H1 (cell line): ENCODE data around the gene FCHSD1. TPM values are rescaled to one million over a fixed set of nuclear protein-coding genes. Genes with fewer than 3 reads are reported as not detected.

Experiments used
- CTCF ChIA-PET: fragments of 300-600 bp; sonication (Branson Sonifier 250); formaldehyde crosslinking; loops from one replicate; lab custom pipeline; 2021; ENCODE audit not compliant: partially characterized antibody; lab: Charles Lee
- POLR2A ChIA-PET: fragments of 300-600 bp; sonication (Branson Sonifier 250); formaldehyde crosslinking; loops from one replicate; lab custom pipeline; 2021; ENCODE audit warnings: inconsistent platforms; ENCODE audit not compliant: partially characterized antibody; lab: Charles Lee
- DNase-seq, 2 experiments: peaks; one replicate each; pipeline versions ENCODE4 v3.0.0 to v3.0.0-alpha.2; 2010 to 2022; ENCODE audit warnings: low spot score in 2 of 2, low read depth in 1 of 2, mixed read lengths in 1 of 2
- FAIRE-seq: peaks from 2 replicates; lab custom pipeline; 2011; peaks lifted over from hg19 to GRCh38; lab: Jason Lieb, UNC
- H2AFZ ChIP-seq: 2 replicates; pipeline ENCODE4 v1.8.1; 2012; ENCODE audit warnings: low read length, inconsistent platforms
- H2AK5ac ChIP-seq: 2 replicates; pipeline ENCODE4 v1.6.1; 2013; ENCODE audit warnings: low read depth, low read length
- H2BK120ac ChIP-seq: replicated peaks from 2 replicates; pipeline ENCODE3; 2013; ENCODE audit warnings: low read depth, low read length, inconsistent platforms
- H2BK12ac ChIP-seq: 2 replicates; pipeline ENCODE4 v1.6.1; 2013; ENCODE audit warnings: low read depth, low read length
- H2BK15ac ChIP-seq: 2 replicates; pipeline ENCODE4 v1.6.1; 2013; ENCODE audit warnings: low read length
- H2BK20ac ChIP-seq: 2 replicates; pipeline ENCODE4 v1.6.1; 2013; ENCODE audit warnings: low read length
- H2BK5ac ChIP-seq: 2 replicates; pipeline ENCODE4 v1.6.1; 2013; ENCODE audit warnings: low read depth, low read length
- H3K14ac ChIP-seq: 2 replicates; pipeline ENCODE4 v1.6.1; 2013; ENCODE audit warnings: inconsistent platforms; ENCODE audit not compliant: insufficient read length
- H3K18ac ChIP-seq: 2 replicates; pipeline ENCODE4 v1.6.1; 2013; ENCODE audit warnings: low read length; ENCODE audit errors: extremely low read depth
- H3K23ac ChIP-seq: 2 replicates; pipeline ENCODE4 v1.6.1; 2013; ENCODE audit warnings: inconsistent platforms; ENCODE audit not compliant: insufficient read length
- H3K23me2 ChIP-seq: 2 replicates; pipeline ENCODE4 v1.6.1; 2013; ENCODE audit warnings: low read depth, low read length
- H3K27ac ChIP-seq: 2 replicates; pipeline ENCODE4 v1.6.1; 2011; ENCODE audit warnings: low read depth, low read length, inconsistent platforms
- H3K27me3 ChIP-seq, 4 experiments: replicated peaks in 1 of 4; 1 replicate in 1 of 4; 2 replicates in 3 of 4; pipeline versions ENCODE4 v1.6.1 to v1.8.1; 2011 to 2013; ENCODE audit warnings: low read length in 3 of 4, mild to moderate bottlenecking in 3 of 4, inconsistent platforms in 2 of 4, mixed read lengths in 2 of 4, moderate library complexity in 1 of 4; ENCODE audit not compliant: control insufficient read depth in 3 of 4, insufficient read depth in 3 of 4; ENCODE audit errors: extremely low read depth in 1 of 4
- H3K36me3 ChIP-seq, 4 experiments: 2 replicates each; pipeline versions ENCODE4 v1.6.1 to v1.8.1; 2011 to 2013; ENCODE audit warnings: mild to moderate bottlenecking in 4 of 4, low read length in 3 of 4, moderate library complexity in 2 of 4, control low read depth in 1 of 4, inconsistent platforms in 1 of 4; ENCODE audit not compliant: insufficient read depth in 4 of 4, control insufficient read depth in 2 of 4
- H3K4ac ChIP-seq: replicated peaks from 2 replicates; pipeline ENCODE3; 2013; ENCODE audit warnings: low read length, low read depth, mixed read lengths, inconsistent platforms; ENCODE audit not compliant: insufficient read length
- H3K4me1 ChIP-seq, 4 experiments: replicated peaks in 1 of 4; 1 replicate in 1 of 4; 2 replicates in 3 of 4; pipeline versions ENCODE4 v1.6.1 to v1.8.1; 2011 to 2013; ENCODE audit warnings: low read length in 3 of 4, inconsistent platforms in 2 of 4, mixed read lengths in 1 of 4; ENCODE audit not compliant: insufficient read depth in 4 of 4, control insufficient read depth in 3 of 4
- H3K4me2 ChIP-seq, 2 experiments: 2 replicates each; pipeline versions ENCODE4 v1.6.1 to v1.8.1; 2011 to 2013; ENCODE audit warnings: low read depth in 2 of 2, low read length in 2 of 2, control low read depth in 1 of 2, inconsistent platforms in 1 of 2, mild to moderate bottlenecking in 1 of 2; ENCODE audit not compliant: insufficient read depth in 1 of 2
- H3K4me3 ChIP-seq, 4 experiments: fragments of 200-600, 300-600 bp in 1 of 4; sonication (generic), shearing (Covaris generic), sonication (Bioruptor Twin) in 1 of 4; 2 replicates each; pipeline versions ENCODE4 v1.5.1 to v1.8.1; 2011 to 2016; ENCODE audit warnings: low read length in 4 of 4, low read depth in 3 of 4, control low read depth in 2 of 4, inconsistent platforms in 2 of 4, mild to moderate bottlenecking in 2 of 4, mixed read lengths in 1 of 4, moderate library complexity in 1 of 4; ENCODE audit not compliant: insufficient read depth in 2 of 4; ENCODE audit errors: extremely low read depth in 1 of 4
- H3K56ac ChIP-seq: replicated peaks from 2 replicates; pipeline ENCODE3; 2013; ENCODE audit warnings: low read depth, mild to moderate bottlenecking, mixed read lengths, low read length, inconsistent platforms; ENCODE audit not compliant: insufficient read length
- H3K79me1 ChIP-seq: 2 replicates; pipeline ENCODE4 v1.6.1; 2013; ENCODE audit warnings: low read depth, low read length, control low read depth
- H3K79me2 ChIP-seq, 2 experiments: 2 replicates each; pipeline versions ENCODE4 v1.6.1 to v1.8.1; 2012 to 2013; ENCODE audit warnings: low read length in 2 of 2, mild to moderate bottlenecking in 2 of 2, inconsistent platforms in 1 of 2; ENCODE audit not compliant: insufficient read depth in 2 of 2, control insufficient read depth in 1 of 2
- H3K9ac ChIP-seq, 4 experiments: replicated peaks in 1 of 4; 1 replicate in 1 of 4; 2 replicates in 3 of 4; pipeline versions ENCODE4 v1.6.1 to v1.8.1; 2011 to 2013; ENCODE audit warnings: low read depth in 3 of 4, low read length in 3 of 4, control low read depth in 2 of 4, mild to moderate bottlenecking in 2 of 4, moderate library complexity in 2 of 4, inconsistent platforms in 1 of 4; ENCODE audit errors: extremely low read depth in 1 of 4
- H3K9me3 ChIP-seq, 2 experiments: 2 replicates each; pipeline versions ENCODE4 v1.6.1 to v1.8.1; 2012 to 2013; ENCODE audit warnings: mild to moderate bottlenecking in 2 of 2, moderate library complexity in 2 of 2, control low read depth in 1 of 2, inconsistent platforms in 1 of 2, low read depth in 1 of 2, low read length in 1 of 2, mixed read lengths in 1 of 2; ENCODE audit not compliant: insufficient read depth in 2 of 2
- H4K20me1 ChIP-seq, 2 experiments: replicated peaks in 1 of 2; 2 replicates each; pipeline versions ENCODE3 to v1.8.1; 2011 to 2013; ENCODE audit warnings: inconsistent platforms in 2 of 2, low read length in 2 of 2, mild to moderate bottlenecking in 1 of 2; ENCODE audit not compliant: insufficient read depth in 2 of 2, control insufficient read depth in 1 of 2
- H4K5ac ChIP-seq: 2 replicates; pipeline ENCODE4 v1.6.1; 2013; ENCODE audit warnings: low read length, low read depth, mixed read lengths, inconsistent platforms; ENCODE audit not compliant: insufficient read length
- H4K8ac ChIP-seq: 2 replicates; pipeline ENCODE4 v1.8.0; 2013; ENCODE audit warnings: mild to moderate bottlenecking, moderate library complexity, low read length, inconsistent platforms; ENCODE audit not compliant: insufficient read depth; ENCODE audit errors: extremely low read depth
- H4K91ac ChIP-seq: replicated peaks from 2 replicates; pipeline ENCODE3; 2013; ENCODE audit warnings: low read length, mixed read lengths, inconsistent platforms; ENCODE audit not compliant: insufficient read length
- CEBPB ChIP-seq: IDR thresholded peaks from 2 replicates; pipeline ENCODE4 v1.6.1; 2012; ENCODE audit warnings: low read depth, low read length
- CTBP2 ChIP-seq: IDR thresholded peaks from 2 replicates; pipeline ENCODE4 v1.7.0; 2011; ENCODE audit warnings: borderline replicate concordance, mild to moderate bottlenecking, moderate library complexity, mixed read lengths, low read length; ENCODE audit not compliant: insufficient read depth, insufficient read length
- JUN ChIP-seq: IDR thresholded peaks from 2 replicates; pipeline ENCODE4 v1.6.1; 2011; ENCODE audit warnings: low read depth, mild to moderate bottlenecking, improper control_type of control experiment, low read length
- NANOG ChIP-seq: IDR thresholded peaks from 2 replicates; pipeline ENCODE4 v1.6.1; 2011; ENCODE audit warnings: low read length, low read depth, mild to moderate bottlenecking, inconsistent platforms; ENCODE audit not compliant: insufficient read depth, poor library complexity, severe bottlenecking
- POLR2A ChIP-seq, 2 experiments: IDR thresholded peaks; 1 replicate in 1 of 2; 2 replicates in 1 of 2; pipeline ENCODE4 v1.6.1; 2011; ENCODE audit warnings: low read depth in 2 of 2, low read length in 2 of 2, mild to moderate bottlenecking in 2 of 2; ENCODE audit errors: control extremely low read depth in 1 of 2
- RNF2 ChIP-seq: fragments of 200-900, 300-1000 bp; sonication (generic); IDR thresholded peaks from 2 replicates; pipeline ENCODE4 v1.7.1; 2016; ENCODE audit warnings: borderline replicate concordance, low read depth, mild to moderate bottlenecking, antibody characterized with exemption, low read length; ENCODE audit not compliant: poor library complexity, severe bottlenecking; ENCODE audit errors: missing control alignments
- SUZ12 ChIP-seq: fragments of 200-600 bp; sonication (generic); IDR thresholded peaks from 2 replicates; pipeline ENCODE4 v1.6.1; 2012; ENCODE audit warnings: mild to moderate bottlenecking, inconsistent platforms, low read length, moderate library complexity, mixed read lengths
- WGBS, 2 experiments: shearing (Covaris generic) in 1 of 2; methylation state at CpG; one replicate each; pipeline versions ENCODE4 v1.1.6 to v1.1.7; 2013 to 2015; ENCODE audit warnings: low lambda C conversion rate in 2 of 2, mixed read lengths in 2 of 2, inconsistent platforms in 1 of 2, low coverage in 1 of 2, missing lambda C conversion rate in 1 of 2; ENCODE audit not compliant: insufficient replicate concordance in 2 of 2, insufficient coverage in 1 of 2, insufficient read length in 1 of 2; ENCODE audit errors: extremely low coverage in 1 of 2, missing lambda C conversion rate in 1 of 2; 5-methylcytosine and 5-hydroxymethylcytosine counted together
- polyA plus RNA-seq, 7 experiments: library from polyadenylated mRNA; depleted of rRNA in 3 of 7; stranded (reverse) in 5 of 7; unstranded in 2 of 7; fragments of >200 nt in 5 of 7; fragments of 200-250 nt in 2 of 7; gene quantifications; 1 replicate in 5 of 7; 2 replicates in 1 of 7; 4 replicates in 1 of 7; pipeline versions ENCODE4 v1.2.1 to v1.2.3, GENCODE V29; 2011 to 2013; ENCODE audit warnings: missing spikeins in 2 of 7, mixed read lengths in 2 of 7
- total RNA-seq: library from RNA; stranded (reverse); fragmentation: NEBNext Ultra II Directional; extraction: Animal tissue kit (Norgen Biotek cat#: 25700); gene quantifications from 2 replicates; pipeline ENCODE4 v1.2.1, GENCODE V29; 2021

The FCHSD1 gene
- total and polyA plus RNA-seq, 2 of the 8 experiments (the other 6 are each of a cell fraction or from before 2014, with no cell fraction given) = 22.0 to 30.1 TPM

- Histone ChIP-seq H3K14ac (no peak overlapping the region), H2BK5ac (no peak overlapping the region), H3K4ac (no peak overlapping the region), H4K91ac (no peak overlapping the region), H2AFZ (no peak overlapping the region)
- no peak for DNase-seq
- POLR2A ChIA-PET = interaction anchor here (0.9 to 6.8 kb wide), 9 partner anchors 9 to 72 kb away, joined by 3 to 96 read pairs (median 4); partner anchors contain the start of genes DIAPH1 and FCHSD1
- no peak for TF ChIP-seq RNF2
- no peak for TF ChIP-seq CEBPB
- no peak for TF ChIP-seq POLR2A (IDR thresholded peaks at IDR 0.05; ENCODE audit: control extremely low read depth in 1 of 2, low read depth in 2 of 2, low read length in 2 of 2)
- no peak for TF ChIP-seq CTBP2
- TF ChIP-seq NANOG = no peak
- no peak for TF ChIP-seq SUZ12
- TF ChIP-seq JUN = no peak
- TF ChIP-seq, all 59 proteins: peak for 0
- Histone ChIP-seq H3K23me2 (peaks cover 14% of the 10 kb centered on the region), H3K4me2 (no peak overlapping the region), H3K4me1 (peaks cover 0 to 5% (median 3%) of the 10 kb centered on the region in 4 experiments; a peak in 5 of 7 replicates), H2BK120ac (no peak overlapping the region), H3K9me3 (no peaks in the 10 kb centered on the region), H2AK5ac (no peak overlapping the region), H3K27me3 (peaks cover 0 to 4% (median 0%) of the 10 kb centered on the region in 4 experiments; a peak in 1 of 7 replicates), H4K20me1 (peaks cover 3 to 15% of the 10 kb centered on the region in 2 experiments), H3K79me2 (peaks cover 7 to 15% of the 10 kb centered on the region in 2 experiments; a peak in 3 of 4 replicates), H3K9ac (no peak overlapping the region), H3K18ac (no peak overlapping the region), H3K56ac (no peak overlapping the region), H2BK15ac (no peak overlapping the region), H2BK12ac (no peak overlapping the region), H3K23ac (no peak overlapping the region), H3K27ac (no peak overlapping the region), H3K36me3 (peaks cover 0 to 20% (median 2%) of the 10 kb centered on the region in 4 experiments; a peak in 3 of 8 replicates), H2BK20ac (no peak overlapping the region), H4K8ac (no peak overlapping the region), H3K4me3 (no peak overlapping the region), H4K5ac (no peak overlapping the region), H3K79me1 (peaks cover 9% of the 10 kb centered on the region)
- WGBS, 2 experiments = 95% methylated on average over 3 of the region's 3 CpGs; no CpG with 5 or more reads in 1 of the 2 experiments
- no peak for FAIRE-seq
- CTCF ChIA-PET = interaction anchor here (0.5 to 2.9 kb wide), 5 partner anchors 15 to 818 kb away, joined by 3 to 17 read pairs (median 6); partner anchors contain the start of gene PCDHA5
Measured at GRCh38 chr5:141640051-141640415, 11.2 kb downstream of the FCHSD1 start.
